GM10266 (cell line): Measurements from ENCODE around the gene ZNF135.

Experiments used
- DNase-seq: peaks from one replicate; pipeline ENCODE4 v3.0.0; 2012; ENCODE audit errors: extremely low spot score
- CTCF ChIP-seq: IDR thresholded peaks from 2 replicates; pipeline ENCODE4 v1.5.1; 2012; ENCODE audit warnings: mild to moderate bottlenecking, low read depth; ENCODE audit not compliant: control insufficient read depth, insufficient read depth; ENCODE audit errors: missing control alignments

ZNF135 gene

GRCh38 chr19:58059003-58059670, at the start of gene ZNF135:
Gene ZNF135 (plus strand): TSS chr19:58059282. CDS start chr19:58060003, 721 bp downstream.
- DNase-seq: no peak
- no peak for TF ChIP-seq CTCF

- no peak for DNase-seq
- no peak for TF ChIP-seq CTCF
Measured at GRCh38 chr19:58009301-58009665, 49.8 kb upstream of the ZNF135 start.

GRCh38 chr19:58009666-58010301, 49.3 kb upstream of the ZNF135 start:
- peak; percentile 90 for DNase-seq
- no peak for TF ChIP-seq CTCF

- DNase-seq: no peak
- no peak for TF ChIP-seq CTCF
Measured at GRCh38 chr19:58010507-58010906, 48.6 kb upstream of the ZNF135 start.

GRCh38 chr19:58014141-58014540, 44.9 kb upstream of the ZNF135 start:
- no peak for TF ChIP-seq CTCF

GRCh38 chr19:58020129-58020528, 39.0 kb upstream of the ZNF135 start:
- no peak for TF ChIP-seq CTCF
- no peak for DNase-seq

More at GRCh38 chr19:58014141-58014540, 44.9 kb upstream of the ZNF135 start:
- DNase-seq: no peak
